Liver (tissue), 9 donors: Measurements from ENCODE around the gene LIMD2. TPM values are rescaled to one million over a fixed set of nuclear protein-coding genes. Genes with fewer than 3 reads are reported as not detected.

Experiments
- DNase-seq: peaks from one replicate; pipeline ENCODE4 v3.0.0-alpha.2; 2017; ENCODE audit warnings: low spot score
- H3K27ac ChIP-seq, 2 donors: one replicate each; pipeline ENCODE4 v1.7.0; 2013; ENCODE audit warnings: inconsistent platforms in 2 of 2, low read length in 2 of 2, control low read depth in 1 of 2, low read depth in 1 of 2, mild to moderate bottlenecking in 1 of 2
- H3K27me3 ChIP-seq, 4 donors: one replicate each; pipeline versions ENCODE4 v1.6.1 to v1.7.0; 2013; ENCODE audit warnings: low read length in 3 of 4, inconsistent platforms in 1 of 4, mild to moderate bottlenecking in 1 of 4, moderate library complexity in 1 of 4; ENCODE audit not compliant: control insufficient read depth in 4 of 4, insufficient read depth in 4 of 4
- H3K36me3 ChIP-seq, 4 donors: one replicate each; pipeline versions ENCODE4 v1.6.1 to v1.7.0; 2013; ENCODE audit warnings: low read length in 3 of 4, mild to moderate bottlenecking in 3 of 4, low read depth in 1 of 4, moderate library complexity in 1 of 4; ENCODE audit not compliant: control insufficient read depth in 4 of 4, insufficient read depth in 3 of 4
- H3K4me1 ChIP-seq, 4 donors: one replicate each; pipeline versions ENCODE4 v1.6.1 to v1.7.0; 2013; ENCODE audit warnings: low read length in 3 of 4, mild to moderate bottlenecking in 3 of 4, moderate library complexity in 1 of 4; ENCODE audit not compliant: control insufficient read depth in 4 of 4, insufficient read depth in 4 of 4
- H3K4me3 ChIP-seq, 3 donors: one replicate each; pipeline versions ENCODE4 v1.6.1 to v1.7.0; 2013; ENCODE audit warnings: low read length in 3 of 3, control low read depth in 1 of 3, low read depth in 1 of 3, mild to moderate bottlenecking in 1 of 3
- H3K9ac ChIP-seq, 2 donors: one replicate each; pipeline ENCODE4 v1.7.0; 2013; ENCODE audit warnings: low read length in 2 of 2, mild to moderate bottlenecking in 2 of 2, moderate library complexity in 2 of 2, control low read depth in 1 of 2, low read depth in 1 of 2
- H3K9me3 ChIP-seq, 4 donors: one replicate each; pipeline versions ENCODE4 v1.6.1 to v1.7.0; 2013; ENCODE audit warnings: low read length in 3 of 4; ENCODE audit not compliant: control insufficient read depth in 4 of 4
- EGR1 ChIP-seq, 2 donors: IDR thresholded peaks; 2 replicates each; pipeline ENCODE4 v1.6.1; 2016 to 2018; ENCODE audit warnings: antibody characterized with exemption in 2 of 2, low read depth in 2 of 2
- FOXA1 ChIP-seq: IDR thresholded peaks from 2 replicates; pipeline ENCODE4 v1.6.1; 2016; ENCODE audit warnings: antibody characterized with exemption
- FOXA2 ChIP-seq: IDR thresholded peaks from 2 replicates; pipeline ENCODE4 v1.6.1; 2016; ENCODE audit warnings: antibody characterized with exemption
- GABPA ChIP-seq, 2 donors: IDR thresholded peaks in 1 of 2; conservative IDR thresholded peaks in 1 of 2; 2 replicates each; pipeline ENCODE4 v1.6.1; 2016; ENCODE audit warnings: antibody characterized with exemption in 2 of 2, mild to moderate bottlenecking in 1 of 2, moderate library complexity in 1 of 2
- HNF4A ChIP-seq, 2 donors: conservative IDR thresholded peaks; 2 replicates each; pipeline ENCODE4 v1.6.1; 2016; ENCODE audit warnings: antibody characterized with exemption in 2 of 2, mild to moderate bottlenecking in 2 of 2
- HNF4G ChIP-seq: IDR thresholded peaks from 2 replicates; pipeline ENCODE4 v1.6.1; 2016; ENCODE audit warnings: antibody characterized with exemption
- JUND ChIP-seq, 2 donors: IDR thresholded peaks; 2 replicates each; pipeline ENCODE4 v1.6.1; 2016; ENCODE audit warnings: antibody characterized with exemption in 2 of 2
- NR2F2 ChIP-seq: IDR thresholded peaks from 2 replicates; pipeline ENCODE4 v1.6.1; 2016; ENCODE audit warnings: antibody characterized with exemption
- RAD21 ChIP-seq, 2 donors: IDR thresholded peaks; 2 replicates each; pipeline ENCODE4 v1.6.1; 2016; ENCODE audit warnings: antibody characterized with exemption in 2 of 2, mild to moderate bottlenecking in 2 of 2
- RXRA ChIP-seq, 2 donors: IDR thresholded peaks; 2 replicates each; pipeline ENCODE4 v1.6.1; 2017 to 2018; ENCODE audit warnings: antibody characterized with exemption in 2 of 2, mild to moderate bottlenecking in 1 of 2
- SP1 ChIP-seq: IDR thresholded peaks from 2 replicates; pipeline ENCODE4 v1.6.1; 2018; ENCODE audit warnings: antibody characterized with exemption, mild to moderate bottlenecking
- TAF1 ChIP-seq: conservative IDR thresholded peaks from 2 replicates; pipeline ENCODE4 v1.6.1; 2016; ENCODE audit warnings: antibody characterized with exemption, mild to moderate bottlenecking
- YY1 ChIP-seq: IDR thresholded peaks from 2 replicates; pipeline ENCODE4 v1.6.1; 2016; ENCODE audit warnings: antibody characterized with exemption, mild to moderate bottlenecking
- WGBS: extraction: QIAGEN DNeasy Blood & Tissue Kit; methylation state at CpG from one replicate; pipeline ENCODE4 v1.1.7; 2013; 5-methylcytosine and 5-hydroxymethylcytosine counted together
- polyA plus RNA-seq, 2 donors: library from polyadenylated mRNA; stranded (reverse) in 1 of 2; unstranded in 1 of 2; fragments of 200-250 nt in 1 of 2; fragments of >200 nt in 1 of 2; fragmentation: Nextera tagmentation in 1 of 2; extraction: Ambion mirVana in 1 of 2; gene quantifications; one replicate each; pipeline versions ENCODE4 v1.2.1 to v1.2.3, GENCODE V29; 2013 to 2015
- total RNA-seq, 2 donors: library from RNA; depleted of rRNA; stranded (reverse); fragments of >200 nt; gene quantifications; one replicate each; pipeline ENCODE4 v1.2.3, GENCODE V29; 2014
- TF ChIP-seq, protein P1 (sequence below): IDR thresholded peaks from 2 replicates; pipeline ENCODE4 v1.6.1; 2016; ENCODE audit warnings: antibody characterized with exemption
- TF ChIP-seq, protein P2 (sequence below): fragments of 150-350 bp; IDR thresholded peaks from 2 replicates; pipeline ENCODE4 v1.5.1; 2017; ENCODE audit warnings: improper control_type of control experiment, low read depth, low read length; ENCODE audit not compliant: missing input control
- TF ChIP-seq, protein P3 (sequence below): IDR thresholded peaks from 2 replicates; pipeline ENCODE4 v1.6.1; 2016; ENCODE audit warnings: antibody characterized with exemption, mild to moderate bottlenecking
- TF ChIP-seq, protein P4 (sequence below): IDR thresholded peaks from 2 replicates; pipeline ENCODE4 v1.6.1; 2016; ENCODE audit warnings: antibody characterized with exemption
- TF ChIP-seq, protein P5 (sequence below): IDR thresholded peaks from 2 replicates; pipeline ENCODE4 v1.6.1; 2016; ENCODE audit warnings: antibody characterized with exemption
- donor health status: healthy.
- donor health status: healthy.
- donor health status: healthy.
- donor health status: healthy.
- donor health status: healthy.

Gene LIMD2
- total and polyA plus RNA-seq, 4 donors, result 5.9 to 24.2 (median 7.9) TPM

DNA sequence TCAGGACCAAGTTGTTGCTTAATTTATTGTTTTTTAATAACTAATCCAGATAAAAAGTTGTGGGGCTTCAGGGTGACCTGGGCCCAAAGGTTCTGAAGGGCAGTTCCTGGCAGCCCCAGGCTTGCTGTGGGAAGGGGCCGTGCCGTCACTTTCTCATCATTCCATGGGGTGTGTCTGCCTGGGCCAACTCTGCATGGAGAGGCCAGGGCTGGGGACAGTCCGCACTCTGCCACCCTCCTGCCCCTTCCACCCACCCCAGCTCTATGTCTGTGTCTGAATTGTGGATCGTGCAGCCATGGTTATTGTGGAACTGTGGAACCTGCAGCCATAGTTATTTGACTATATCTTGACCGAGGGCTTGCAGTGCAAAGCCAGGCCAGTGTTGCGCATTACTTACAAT lies 4.0 kb downstream of the LIMD2 start:
- Histone ChIP-seq H3K9ac (no peak overlapping the region), H3K27ac (no peak overlapping the region), H3K9me3 (no peaks in the 10 kb centered on the region), H3K27me3 (no peaks in the 10 kb centered on the region), H3K4me3 (no peak overlapping the region), H3K36me3 (peaks cover 15 to 33% (median 24%) of the 10 kb centered on the region in 4 donors), H3K4me1 (peaks cover 14 to 34% (median 21%) of the 10 kb centered on the region in 4 donors)
- no peak for DNase-seq
- 89% methylated on average over 6 of the region's 6 CpGs for WGBS
- TF ChIP-seq YY1 (no peak), SP1 (no peak), JUND (IDR thresholded peaks at IDR 0.05) (no peak), FOXA2 (no peak), EGR1 (IDR thresholded peaks at IDR 0.05; ENCODE audit: low read depth in 2 of 2) (no peak), GABPA (IDR thresholded peaks at IDR 0.05 in 1 of 2, conservative IDR thresholded peaks at IDR 0.05 in 1 of 2) (no peak), RAD21 (IDR thresholded peaks at IDR 0.05) (no peak), HNF4G (no peak)
- TF ChIP-seq, protein P1, sequence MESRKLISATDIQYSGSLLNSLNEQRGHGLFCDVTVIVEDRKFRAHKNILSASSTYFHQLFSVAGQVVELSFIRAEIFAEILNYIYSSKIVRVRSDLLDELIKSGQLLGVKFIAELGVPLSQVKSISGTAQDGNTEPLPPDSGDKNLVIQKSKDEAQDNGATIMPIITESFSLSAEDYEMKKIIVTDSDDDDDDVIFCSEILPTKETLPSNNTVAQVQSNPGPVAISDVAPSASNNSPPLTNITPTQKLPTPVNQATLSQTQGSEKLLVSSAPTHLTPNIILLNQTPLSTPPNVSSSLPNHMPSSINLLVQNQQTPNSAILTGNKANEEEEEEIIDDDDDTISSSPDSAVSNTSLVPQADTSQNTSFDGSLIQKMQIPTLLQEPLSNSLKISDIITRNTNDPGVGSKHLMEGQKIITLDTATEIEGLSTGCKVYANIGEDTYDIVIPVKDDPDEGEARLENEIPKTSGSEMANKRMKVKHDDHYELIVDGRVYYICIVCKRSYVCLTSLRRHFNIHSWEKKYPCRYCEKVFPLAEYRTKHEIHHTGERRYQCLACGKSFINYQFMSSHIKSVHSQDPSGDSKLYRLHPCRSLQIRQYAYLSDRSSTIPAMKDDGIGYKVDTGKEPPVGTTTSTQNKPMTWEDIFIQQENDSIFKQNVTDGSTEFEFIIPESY, result no peak
- TF ChIP-seq, protein P2, sequence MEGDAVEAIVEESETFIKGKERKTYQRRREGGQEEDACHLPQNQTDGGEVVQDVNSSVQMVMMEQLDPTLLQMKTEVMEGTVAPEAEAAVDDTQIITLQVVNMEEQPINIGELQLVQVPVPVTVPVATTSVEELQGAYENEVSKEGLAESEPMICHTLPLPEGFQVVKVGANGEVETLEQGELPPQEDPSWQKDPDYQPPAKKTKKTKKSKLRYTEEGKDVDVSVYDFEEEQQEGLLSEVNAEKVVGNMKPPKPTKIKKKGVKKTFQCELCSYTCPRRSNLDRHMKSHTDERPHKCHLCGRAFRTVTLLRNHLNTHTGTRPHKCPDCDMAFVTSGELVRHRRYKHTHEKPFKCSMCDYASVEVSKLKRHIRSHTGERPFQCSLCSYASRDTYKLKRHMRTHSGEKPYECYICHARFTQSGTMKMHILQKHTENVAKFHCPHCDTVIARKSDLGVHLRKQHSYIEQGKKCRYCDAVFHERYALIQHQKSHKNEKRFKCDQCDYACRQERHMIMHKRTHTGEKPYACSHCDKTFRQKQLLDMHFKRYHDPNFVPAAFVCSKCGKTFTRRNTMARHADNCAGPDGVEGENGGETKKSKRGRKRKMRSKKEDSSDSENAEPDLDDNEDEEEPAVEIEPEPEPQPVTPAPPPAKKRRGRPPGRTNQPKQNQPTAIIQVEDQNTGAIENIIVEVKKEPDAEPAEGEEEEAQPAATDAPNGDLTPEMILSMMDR, result no peak

DNA sequence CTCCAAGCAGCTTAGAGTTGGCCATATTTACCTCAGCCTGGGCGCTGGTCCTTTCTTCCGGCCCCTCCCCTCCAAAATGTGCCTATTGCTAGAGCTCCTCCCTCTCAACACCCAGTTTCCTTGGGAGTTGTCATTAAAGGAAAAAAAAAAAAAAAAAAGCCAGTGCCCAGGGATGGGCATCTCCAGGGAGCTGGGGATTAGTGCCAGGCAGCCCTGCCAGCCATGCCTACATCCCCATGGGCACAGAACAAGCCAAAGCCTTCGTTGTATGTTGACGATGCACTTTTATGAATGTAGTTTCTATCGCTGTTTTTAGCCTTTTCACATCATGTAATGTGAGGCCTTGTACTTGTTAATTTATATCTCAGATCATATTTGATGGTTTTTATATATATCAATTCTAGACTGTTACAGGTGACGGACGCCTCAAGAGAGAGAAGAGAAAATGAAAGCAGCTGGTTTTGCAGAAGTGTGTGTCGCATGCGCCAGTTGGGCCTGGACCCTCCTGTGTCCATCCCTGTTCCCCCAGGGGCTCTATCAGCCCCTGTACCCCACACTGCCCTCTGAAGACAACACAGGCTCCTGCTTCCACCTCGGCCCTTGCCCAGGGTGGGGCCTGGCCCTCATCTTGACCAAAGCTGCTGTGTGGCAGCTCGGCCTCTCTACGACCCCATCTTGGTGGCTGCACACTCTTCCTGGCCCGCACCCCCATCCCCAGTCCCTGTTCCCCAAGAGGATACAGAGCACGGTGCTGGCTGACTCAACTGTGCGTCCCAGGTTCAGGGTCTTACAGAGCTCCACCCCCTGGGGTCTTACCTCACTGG lies 4.8 kb downstream of the LIMD2 start:
- peaks cover 18 to 40% (median 31%) of the 10 kb centered on the region in 4 donors for H3K36me3 ChIP-seq
- no peak for DNase-seq

More for the DNA sequence above, 4.8 kb downstream of the LIMD2 start:
- no peak overlapping the region for H3K27ac ChIP-seq
- H3K9ac ChIP-seq, result no peak overlapping the region
- H3K9me3 ChIP-seq, result no peaks in the 10 kb centered on the region
- TF ChIP-seq JUND (IDR thresholded peaks at IDR 0.05) (no peak), NR2F2 (no peak), TAF1 (no peak), YY1 (no peak), FOXA2 (no peak), RAD21 (IDR thresholded peaks at IDR 0.05) (no peak), EGR1 (IDR thresholded peaks at IDR 0.05; ENCODE audit: low read depth in 2 of 2) (no peak), HNF4G (no peak), RXRA (IDR thresholded peaks at IDR 0.05) (no peak), GABPA (IDR thresholded peaks at IDR 0.05 in 1 of 2, conservative IDR thresholded peaks at IDR 0.05 in 1 of 2) (no peak), HNF4A (conservative IDR thresholded peaks at IDR 0.05) (no peak), SP1 (no peak), FOXA1 (no peak)
- TF ChIP-seq, protein P3, sequence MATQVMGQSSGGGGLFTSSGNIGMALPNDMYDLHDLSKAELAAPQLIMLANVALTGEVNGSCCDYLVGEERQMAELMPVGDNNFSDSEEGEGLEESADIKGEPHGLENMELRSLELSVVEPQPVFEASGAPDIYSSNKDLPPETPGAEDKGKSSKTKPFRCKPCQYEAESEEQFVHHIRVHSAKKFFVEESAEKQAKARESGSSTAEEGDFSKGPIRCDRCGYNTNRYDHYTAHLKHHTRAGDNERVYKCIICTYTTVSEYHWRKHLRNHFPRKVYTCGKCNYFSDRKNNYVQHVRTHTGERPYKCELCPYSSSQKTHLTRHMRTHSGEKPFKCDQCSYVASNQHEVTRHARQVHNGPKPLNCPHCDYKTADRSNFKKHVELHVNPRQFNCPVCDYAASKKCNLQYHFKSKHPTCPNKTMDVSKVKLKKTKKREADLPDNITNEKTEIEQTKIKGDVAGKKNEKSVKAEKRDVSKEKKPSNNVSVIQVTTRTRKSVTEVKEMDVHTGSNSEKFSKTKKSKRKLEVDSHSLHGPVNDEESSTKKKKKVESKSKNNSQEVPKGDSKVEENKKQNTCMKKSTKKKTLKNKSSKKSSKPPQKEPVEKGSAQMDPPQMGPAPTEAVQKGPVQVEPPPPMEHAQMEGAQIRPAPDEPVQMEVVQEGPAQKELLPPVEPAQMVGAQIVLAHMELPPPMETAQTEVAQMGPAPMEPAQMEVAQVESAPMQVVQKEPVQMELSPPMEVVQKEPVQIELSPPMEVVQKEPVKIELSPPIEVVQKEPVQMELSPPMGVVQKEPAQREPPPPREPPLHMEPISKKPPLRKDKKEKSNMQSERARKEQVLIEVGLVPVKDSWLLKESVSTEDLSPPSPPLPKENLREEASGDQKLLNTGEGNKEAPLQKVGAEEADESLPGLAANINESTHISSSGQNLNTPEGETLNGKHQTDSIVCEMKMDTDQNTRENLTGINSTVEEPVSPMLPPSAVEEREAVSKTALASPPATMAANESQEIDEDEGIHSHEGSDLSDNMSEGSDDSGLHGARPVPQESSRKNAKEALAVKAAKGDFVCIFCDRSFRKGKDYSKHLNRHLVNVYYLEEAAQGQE, result no peak
- TF ChIP-seq, protein P2, result no peak
- TF ChIP-seq, protein P1, result no peak
- TF ChIP-seq, protein P4, sequence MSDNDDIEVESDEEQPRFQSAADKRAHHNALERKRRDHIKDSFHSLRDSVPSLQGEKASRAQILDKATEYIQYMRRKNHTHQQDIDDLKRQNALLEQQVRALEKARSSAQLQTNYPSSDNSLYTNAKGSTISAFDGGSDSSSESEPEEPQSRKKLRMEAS, result no peak
- TF ChIP-seq, protein P5, sequence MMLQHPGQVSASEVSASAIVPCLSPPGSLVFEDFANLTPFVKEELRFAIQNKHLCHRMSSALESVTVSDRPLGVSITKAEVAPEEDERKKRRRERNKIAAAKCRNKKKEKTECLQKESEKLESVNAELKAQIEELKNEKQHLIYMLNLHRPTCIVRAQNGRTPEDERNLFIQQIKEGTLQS, result no peak
- H3K27me3 ChIP-seq, result no peaks in the 10 kb centered on the region
- H3K4me3 ChIP-seq, result no peak overlapping the region
- WGBS, result 85% methylated on average over 15 of the region's 15 CpGs
- peaks cover 14 to 32% (median 19%) of the 10 kb centered on the region in 4 donors for H3K4me1 ChIP-seq
